Neural progenitor cell (in vitro differentiated cells): ENCODE results near the gene UROS. TPM values are rescaled to one million over a fixed set of nuclear protein-coding genes. Genes with fewer than 3 reads are reported as not detected.

Experiments
- DNase-seq: peaks from one replicate; pipeline ENCODE4 v3.0.0-alpha.2; 2016; ENCODE audit warnings: low spot score
- H2AFZ ChIP-seq: fragments of 200-600 bp; sonication (generic); replicated peaks from 2 replicates; pipeline ENCODE4 v1.6.1; 2016; ENCODE audit warnings: antibody characterized with exemption
- H3F3A ChIP-seq: fragments of 200-600 bp; sonication (generic); 2 replicates; pipeline ENCODE4 v1.6.1; 2016; ENCODE audit warnings: antibody characterized with exemption, low read depth
- H3K27ac ChIP-seq: fragments of 200-600 bp; sonication (generic); 2 replicates; pipeline ENCODE4 v1.5.1; 2016; ENCODE audit warnings: mild to moderate bottlenecking
- H3K27me3 ChIP-seq: fragments of 200-600 bp; sonication (generic); 2 replicates; pipeline ENCODE4 v1.6.1; 2016; ENCODE audit warnings: mild to moderate bottlenecking, moderate library complexity
- H3K36me3 ChIP-seq: fragments of 200-600 bp; sonication (generic); 2 replicates; pipeline ENCODE4 v1.5.1; 2016
- H3K4me1 ChIP-seq: fragments of 200-600 bp; sonication (generic); 2 replicates; pipeline ENCODE4 v1.6.1; 2016; ENCODE audit warnings: mixed run types
- H3K4me2 ChIP-seq: fragments of 200-600 bp; sonication (generic); 2 replicates; pipeline ENCODE4 v1.6.1; 2016
- H3K4me3 ChIP-seq: fragments of 200-600 bp; sonication (generic); 2 replicates; pipeline ENCODE4 v1.5.1; 2016
- H3K79me2 ChIP-seq: fragments of 200-600 bp; sonication (generic); 2 replicates; pipeline ENCODE4 v1.6.1; 2016; ENCODE audit warnings: low read depth
- H3K9ac ChIP-seq: fragments of 200-600 bp; sonication (generic); 2 replicates; pipeline ENCODE4 v1.6.1; 2016
- H3K9me3 ChIP-seq: fragments of 200-600 bp; sonication (generic); 2 replicates; pipeline ENCODE4 v1.5.1; 2016; ENCODE audit warnings: low read depth
- H4K20me1 ChIP-seq: fragments of 200-600 bp; sonication (generic); 2 replicates; pipeline ENCODE4 v1.6.1; 2016; ENCODE audit warnings: low read depth
- H3K27ac Mint-ChIP-seq: 3 replicates; pipeline ENCODE4 v1.8.0; 2021; ENCODE audit warnings: mixed read lengths
- H3K27me3 Mint-ChIP-seq: 2 replicates; pipeline ENCODE4 v1.8.0; 2022; ENCODE audit warnings: low read depth, mild to moderate bottlenecking, inconsistent platforms, moderate library complexity, mixed read lengths; ENCODE audit not compliant: insufficient read depth
- H3K36me3 Mint-ChIP-seq: 3 replicates; pipeline ENCODE4 v1.8.0; 2021; ENCODE audit warnings: mixed read lengths
- H3K4me1 Mint-ChIP-seq: 3 replicates; pipeline ENCODE4 v1.8.0; 2021; ENCODE audit warnings: mixed read lengths
- H3K4me3 Mint-ChIP-seq: 3 replicates; pipeline ENCODE4 v1.8.0; 2021; ENCODE audit warnings: mild to moderate bottlenecking, moderate library complexity, mixed read lengths
- H3K9me3 Mint-ChIP-seq: 3 replicates; pipeline ENCODE4 v1.8.0; 2020; ENCODE audit warnings: mixed read lengths
- CTCF ChIP-seq: fragments of 200-600 bp; sonication (generic); IDR thresholded peaks from 2 replicates; pipeline ENCODE4 v1.5.1; 2017; ENCODE audit warnings: antibody characterized with exemption, mild to moderate bottlenecking
- EZH2 ChIP-seq: fragments of 200-600 bp; sonication (generic); IDR thresholded peaks from 2 replicates; pipeline ENCODE4 v1.6.1; 2017; ENCODE audit warnings: antibody characterized with exemption, mild to moderate bottlenecking, moderate library complexity
- EZH2phosphoT487 ChIP-seq: fragments of 200-600 bp; sonication (generic); IDR thresholded peaks from 2 replicates; pipeline ENCODE4 v1.6.1; 2017; ENCODE audit warnings: antibody characterized with exemption
- total RNA-seq: library from RNA; depleted of rRNA; stranded (reverse); fragments of >200 nt; gene quantifications from 2 replicates; pipeline ENCODE4 v1.2.3, GENCODE V29; 2015; ENCODE audit warnings: low replicate concordance

Gene UROS
- total RNA-seq, 1 donor from 2014 or later = 82.2 TPM

- Mint-ChIP-seq H3K4me3 (no peak overlapping the region), H3K36me3 (no peaks in the 10 kb centered on the region), H3K27ac (no peak overlapping the region), H3K27me3 (peaks cover 4% of the 10 kb centered on the region), H3K9me3 (peaks cover 6% of the 10 kb centered on the region), H3K4me1 (peaks cover 18% of the 10 kb centered on the region)
- H3F3A ChIP-seq = no peaks in the 10 kb centered on the region
- no peak overlapping the region for H3K4me2 ChIP-seq
- H3K9ac ChIP-seq = no peak overlapping the region
- H3K36me3 ChIP-seq = no peaks in the 10 kb centered on the region
- H2AFZ ChIP-seq = no peak overlapping the region
- no peaks in the 10 kb centered on the region for H4K20me1 ChIP-seq
- H3K79me2 ChIP-seq = no peaks in the 10 kb centered on the region
- H3K4me1 ChIP-seq = no peaks in the 10 kb centered on the region
- no peak overlapping the region for H3K27ac ChIP-seq
- H3K27me3 ChIP-seq = no peaks in the 10 kb centered on the region
- no peak for DNase-seq
- TF ChIP-seq EZH2phosphoT487 (no peak), CTCF (no peak), EZH2 (no peak)
- H3K9me3 ChIP-seq = no peaks in the 10 kb centered on the region
- no peak overlapping the region for H3K4me3 ChIP-seq
Observed at GRCh38 chr10:125781374-125781773, 41.7 kb downstream of the UROS start.

- H3K27ac Mint-ChIP-seq = no peak overlapping the region
- H3K36me3 Mint-ChIP-seq = no peaks in the 10 kb centered on the region
- no peak for DNase-seq
- Histone ChIP-seq H3F3A (no peaks in the 10 kb centered on the region), H3K4me1 (no peaks in the 10 kb centered on the region), H2AFZ (no peak overlapping the region), H3K36me3 (no peaks in the 10 kb centered on the region), H3K27ac (no peak overlapping the region), H3K27me3 (no peaks in the 10 kb centered on the region), H3K4me2 (no peak overlapping the region), H3K79me2 (no peaks in the 10 kb centered on the region), H3K9me3 (no peaks in the 10 kb centered on the region), H4K20me1 (no peaks in the 10 kb centered on the region), H3K4me3 (no peak overlapping the region), H3K9ac (no peak overlapping the region)
- peaks cover 6% of the 10 kb centered on the region for H3K9me3 Mint-ChIP-seq
- TF ChIP-seq CTCF (no peak), EZH2phosphoT487 (no peak), EZH2 (no peak)
- peaks cover 23% of the 10 kb centered on the region for H3K4me1 Mint-ChIP-seq
- peaks cover 9% of the 10 kb centered on the region for H3K27me3 Mint-ChIP-seq
- H3K4me3 Mint-ChIP-seq = no peak overlapping the region
Observed at GRCh38 chr10:125779403-125780327, 43.4 kb downstream of the UROS start.

- H3K4me1 Mint-ChIP-seq = peaks cover 21% of the 10 kb centered on the region
- H3K27ac Mint-ChIP-seq = no peak overlapping the region
- no peak overlapping the region for H3K4me2 ChIP-seq
- H3K9me3 Mint-ChIP-seq = peaks cover 6% of the 10 kb centered on the region
- no peaks in the 10 kb centered on the region for H3K9me3 ChIP-seq
- H3K27me3 Mint-ChIP-seq = peaks cover 9% of the 10 kb centered on the region
- TF ChIP-seq CTCF = no peak
- TF ChIP-seq EZH2phosphoT487 = no peak
- TF ChIP-seq EZH2 = no peak
- no peaks in the 10 kb centered on the region for H3K36me3 Mint-ChIP-seq
- H3K36me3 ChIP-seq = no peaks in the 10 kb centered on the region
- H3F3A ChIP-seq = no peaks in the 10 kb centered on the region
- no peak overlapping the region for H2AFZ ChIP-seq
- H3K27me3 ChIP-seq = no peaks in the 10 kb centered on the region
- no peak overlapping the region for H3K27ac ChIP-seq
- H3K9ac ChIP-seq = no peak overlapping the region
- no peaks in the 10 kb centered on the region for H4K20me1 ChIP-seq
- no peak for DNase-seq
- H3K4me3 Mint-ChIP-seq = no peak overlapping the region
- no peaks in the 10 kb centered on the region for H3K79me2 ChIP-seq
- no peak overlapping the region for H3K4me3 ChIP-seq
- H3K4me1 ChIP-seq = no peaks in the 10 kb centered on the region
Observed at GRCh38 chr10:125778556-125778955, 44.5 kb downstream of the UROS start.
